ENCODE results near the gene FAM135A.

GRCh38 chr6:70412252-70413113, 825 bp upstream of the FAM135A start:
- TF ChIP-seq CTCF (IDR thresholded peaks at IDR 0.05) (no peak), POLR2A (IDR thresholded peaks at IDR 0.05) (no peak)

Data from testis (tissue), 2 donors.